HUES48 (cell line): ENCODE results near the gene NIPAL3.
"Not testable (repeated sequence)": the region's sequence is repeated elsewhere in the genome, so short reads cannot be mapped to it uniquely, and the experiment has no call there.

Experiments used
- H3K27ac ChIP-seq: one replicate; pipeline ENCODE4 v1.7.0; 2013; ENCODE audit warnings: low read depth, low read length, inconsistent platforms
- H3K27me3 ChIP-seq: 2 replicates; pipeline ENCODE4 v1.6.1; 2013; ENCODE audit warnings: mild to moderate bottlenecking, low read length; ENCODE audit not compliant: control insufficient read depth, insufficient read depth
- H3K36me3 ChIP-seq: 2 replicates; pipeline ENCODE4 v1.6.1; 2013; ENCODE audit warnings: low read length; ENCODE audit not compliant: control insufficient read depth, insufficient read depth
- H3K4me1 ChIP-seq: 2 replicates; pipeline ENCODE4 v1.6.1; 2013; ENCODE audit warnings: mild to moderate bottlenecking, low read length; ENCODE audit not compliant: control insufficient read depth, insufficient read depth
- H3K4me3 ChIP-seq: 2 replicates; pipeline ENCODE4 v1.5.1; 2013; ENCODE audit warnings: mild to moderate bottlenecking, low read depth, low read length
- H3K9ac ChIP-seq: 2 replicates; pipeline ENCODE4 v1.6.1; 2013; ENCODE audit warnings: mild to moderate bottlenecking, low read depth, low read length, moderate library complexity
- H3K9me3 ChIP-seq: 2 replicates; pipeline ENCODE4 v1.6.1; 2013; ENCODE audit warnings: low read length; ENCODE audit not compliant: control insufficient read depth, insufficient read depth

The NIPAL3 gene

DNA sequence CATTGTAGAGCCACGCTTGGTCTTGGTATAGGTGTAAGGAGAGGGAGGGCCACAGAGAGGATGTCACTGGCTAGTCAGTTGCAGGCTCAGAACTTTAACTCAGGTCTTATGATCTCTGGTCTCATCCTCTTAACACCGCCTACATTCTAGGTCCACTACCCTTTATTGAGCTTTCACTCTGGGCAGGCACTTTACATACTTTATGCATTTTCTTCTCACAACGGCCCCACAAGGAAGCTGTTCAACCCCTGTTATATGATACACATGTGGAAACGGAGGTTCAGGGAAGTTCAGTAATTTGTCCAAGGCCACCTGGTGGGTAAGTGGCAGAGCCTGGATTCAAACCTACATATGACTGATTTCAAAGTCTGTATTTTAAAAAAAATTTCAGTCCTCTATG lies 61.7 kb downstream of the NIPAL3 start:
- Histone ChIP-seq H3K36me3 (no peaks in the 10 kb centered on the region), H3K27me3 (no peaks in the 10 kb centered on the region), H3K9ac (no peak overlapping the region), H3K9me3 (no peaks in the 10 kb centered on the region), H3K4me1 (peaks cover 8% of the 10 kb centered on the region), H3K4me3 (no peak overlapping the region), H3K27ac (no peak overlapping the region)

DNA sequence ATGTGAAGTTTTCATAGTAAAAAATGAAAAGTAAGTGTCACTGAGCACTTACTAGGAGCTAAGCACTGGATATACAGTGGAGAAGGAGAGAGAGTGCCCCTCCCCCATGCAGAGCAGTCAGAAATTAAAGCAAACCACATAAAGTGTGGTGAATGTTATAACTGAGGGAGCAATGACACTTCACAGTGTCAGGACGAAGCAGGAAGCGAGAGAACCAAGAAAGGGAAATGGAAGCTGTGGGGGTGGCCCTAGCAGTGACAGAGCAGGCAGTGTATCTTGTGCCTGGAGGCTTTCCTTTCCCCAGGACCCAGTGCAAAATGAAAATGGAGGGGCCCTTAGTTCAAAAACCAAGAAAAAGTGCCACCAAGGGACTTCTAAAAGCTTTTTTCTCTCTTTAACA lies 65.5 kb downstream of the NIPAL3 start:
- H3K9me3 ChIP-seq: no peaks in the 10 kb centered on the region
- no peaks in the 10 kb centered on the region for H3K27me3 ChIP-seq
- H3K4me3 ChIP-seq: no peak overlapping the region
- peaks cover 8% of the 10 kb centered on the region for H3K4me1 ChIP-seq
- H3K36me3 ChIP-seq: no peaks in the 10 kb centered on the region
- peak overlapping the region; percentile 21 for H3K27ac ChIP-seq
- H3K9ac ChIP-seq: no peak overlapping the region

DNA sequence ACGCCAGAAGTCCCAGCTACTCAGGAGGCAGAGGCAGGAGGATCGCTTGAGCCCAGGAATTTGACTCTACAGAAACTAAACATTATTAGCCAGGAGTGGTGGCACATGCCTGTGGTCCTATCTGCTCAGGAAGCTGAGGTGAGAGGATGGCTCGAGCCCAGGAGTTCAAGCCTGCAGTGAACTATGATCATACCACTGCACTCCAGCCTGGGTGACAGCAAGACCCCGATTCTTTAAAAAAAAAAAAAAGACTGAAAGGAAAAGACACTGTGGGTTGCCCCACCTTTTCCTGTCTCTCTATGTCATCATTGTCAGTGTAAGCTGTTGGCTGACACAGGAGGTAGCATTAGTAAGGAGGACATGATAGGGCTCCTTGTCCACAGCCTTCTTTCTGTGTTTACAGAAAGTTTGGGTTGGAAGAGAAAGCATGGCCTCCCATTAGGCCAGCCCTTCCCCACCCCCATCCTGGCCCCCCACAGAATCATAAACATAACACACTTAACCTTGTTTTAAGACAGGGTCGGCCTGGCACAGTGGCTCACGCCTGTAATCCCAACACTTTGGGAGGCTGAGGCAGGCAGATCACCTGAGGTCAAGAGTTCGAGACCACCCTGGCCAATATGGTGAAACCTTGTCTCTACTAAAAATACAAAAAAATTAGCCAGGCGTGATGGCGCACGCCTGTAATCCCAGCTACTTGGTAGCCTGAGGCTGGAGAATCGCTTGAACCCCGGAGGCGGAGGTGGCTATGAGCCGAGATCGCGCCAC lies 66.4 kb downstream of the NIPAL3 start:
- no peaks in the 10 kb centered on the region for H3K27me3 ChIP-seq
- H3K4me1 ChIP-seq: peaks cover 8% of the 10 kb centered on the region
- peak overlapping the region; percentile 18 for H3K27ac ChIP-seq
- H3K36me3 ChIP-seq: no peaks in the 10 kb centered on the region
- H3K4me3 ChIP-seq: no peak overlapping the region
- no peaks in the 10 kb centered on the region for H3K9me3 ChIP-seq
- no peak overlapping the region for H3K9ac ChIP-seq

DNA sequence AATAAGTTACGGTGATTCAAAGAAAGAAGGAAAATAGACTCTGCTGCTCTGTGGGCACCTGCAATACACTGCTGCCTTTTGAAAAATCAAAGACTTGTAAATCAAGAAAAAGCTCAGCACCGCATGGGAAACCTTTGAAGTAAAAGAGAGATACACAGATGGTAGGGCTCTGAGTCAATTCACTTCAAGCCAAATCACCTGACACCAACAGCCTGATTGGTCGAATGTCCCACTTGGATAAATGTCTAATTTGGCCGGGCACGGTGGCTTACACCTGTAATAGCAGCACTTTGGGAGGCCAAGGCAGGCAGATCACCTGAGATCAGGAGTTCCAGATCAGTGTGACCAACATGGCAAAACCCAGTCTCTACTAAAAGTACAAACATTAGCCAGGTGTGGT lies 67.8 kb downstream of the NIPAL3 start:
- peaks cover 8% of the 10 kb centered on the region for H3K4me1 ChIP-seq

DNA sequence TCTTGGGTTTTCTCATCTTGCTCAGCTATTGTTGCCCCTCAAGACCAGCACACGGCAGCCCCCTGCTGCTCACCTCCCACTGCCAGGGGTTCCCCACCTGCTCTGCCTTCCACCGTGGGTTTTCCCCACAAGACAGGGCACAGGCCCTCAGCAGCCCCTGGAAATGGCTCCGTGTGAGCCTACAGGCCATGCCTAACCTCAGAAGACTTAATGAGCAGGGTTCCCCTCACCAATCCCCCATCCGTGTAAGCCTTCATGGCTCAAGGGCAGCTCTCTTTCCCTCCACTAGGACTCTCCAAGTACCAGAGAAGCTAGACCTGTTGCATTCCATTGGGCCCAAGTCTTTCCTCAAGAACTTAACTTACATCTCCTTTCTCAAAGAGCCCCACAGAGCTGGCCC lies 68.6 kb downstream of the NIPAL3 start:
- Histone ChIP-seq H3K4me1 (peaks cover 8% of the 10 kb centered on the region), H3K9ac (no peak overlapping the region), H3K36me3 (no peaks in the 10 kb centered on the region), H3K4me3 (no peak overlapping the region), H3K9me3 (peaks cover 3% of the 10 kb centered on the region; the same call in 1 of the 2 replicates), H3K27me3 (no peaks in the 10 kb centered on the region), H3K27ac (no peak overlapping the region)

More for the DNA sequence above, 67.8 kb downstream of the NIPAL3 start:
- H3K4me3 ChIP-seq: no peak overlapping the region
- no peak overlapping the region for H3K27ac ChIP-seq
- H3K9ac ChIP-seq: no peak overlapping the region
- no peaks in the 10 kb centered on the region for H3K27me3 ChIP-seq
- no peaks in the 10 kb centered on the region for H3K36me3 ChIP-seq
- H3K9me3 ChIP-seq: no peaks in the 10 kb centered on the region

DNA sequence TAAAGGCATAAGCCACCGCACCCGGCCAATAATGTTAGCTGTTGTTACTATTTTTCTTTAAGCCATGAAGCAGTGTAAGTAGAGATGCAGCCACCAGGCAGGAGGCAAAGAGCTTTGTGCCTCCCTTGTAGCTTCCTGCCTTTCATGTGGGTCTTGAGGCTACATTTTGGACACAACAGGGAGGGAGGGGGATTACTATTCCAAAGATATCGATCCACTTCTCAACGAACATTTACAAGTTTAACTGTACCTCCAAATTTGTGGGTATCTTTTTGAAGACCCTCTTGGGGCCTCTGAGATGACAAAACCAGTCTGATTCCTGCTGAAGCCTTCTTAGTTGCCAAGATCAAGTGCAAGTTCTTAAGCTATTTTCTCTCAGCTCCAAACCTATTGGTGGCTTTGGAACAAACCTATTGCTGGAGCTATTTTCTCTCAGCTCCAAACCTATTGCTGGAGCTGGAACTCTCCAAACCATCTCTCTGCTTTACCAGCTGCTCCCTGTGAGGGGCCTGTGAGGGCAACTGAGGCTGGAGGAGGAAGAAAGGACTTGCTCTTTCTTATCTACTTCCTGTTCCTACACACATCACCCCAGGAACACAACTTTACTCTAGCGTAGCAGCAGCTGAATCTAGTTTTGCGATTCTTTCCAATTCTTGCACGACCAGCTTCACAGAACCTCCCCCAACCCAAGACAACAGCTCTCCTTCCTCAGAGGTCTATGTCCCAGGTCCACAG lies 70.9 kb downstream of the NIPAL3 start:
- H3K9ac ChIP-seq: no peak overlapping the region
- H3K27ac ChIP-seq: no peak overlapping the region
- H3K36me3 ChIP-seq: no peaks in the 10 kb centered on the region
- no peak overlapping the region for H3K4me3 ChIP-seq
- no peaks in the 10 kb centered on the region for H3K27me3 ChIP-seq
- H3K9me3 ChIP-seq: peaks cover 19% of the 10 kb centered on the region
- H3K4me1 ChIP-seq: peaks cover 1% of the 10 kb centered on the region; the same call in 1 of the 2 replicates

DNA sequence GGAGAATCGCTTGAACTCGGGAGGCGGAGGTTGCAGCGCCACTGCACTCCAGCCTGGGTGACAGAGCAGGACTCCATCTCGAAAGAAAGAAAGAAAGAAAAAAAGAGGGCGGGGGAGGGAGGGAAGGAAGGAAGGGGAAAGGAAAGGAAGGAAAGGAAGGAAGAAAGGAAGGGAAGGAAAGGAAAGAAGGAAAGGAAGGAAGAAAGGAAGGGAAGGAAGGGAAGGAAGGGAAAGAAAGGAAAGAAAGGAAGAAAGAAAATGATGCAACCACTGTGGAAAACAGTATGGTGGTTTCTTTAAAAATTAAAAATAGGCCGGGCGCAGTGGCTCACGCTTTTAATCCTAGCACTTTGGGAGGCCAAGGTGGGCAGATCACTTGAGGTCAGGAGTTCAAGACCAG lies 71.9 kb downstream of the NIPAL3 start:
- H3K27me3 ChIP-seq: no peaks in the 10 kb centered on the region
- no peak overlapping the region for H3K9ac ChIP-seq

DNA sequence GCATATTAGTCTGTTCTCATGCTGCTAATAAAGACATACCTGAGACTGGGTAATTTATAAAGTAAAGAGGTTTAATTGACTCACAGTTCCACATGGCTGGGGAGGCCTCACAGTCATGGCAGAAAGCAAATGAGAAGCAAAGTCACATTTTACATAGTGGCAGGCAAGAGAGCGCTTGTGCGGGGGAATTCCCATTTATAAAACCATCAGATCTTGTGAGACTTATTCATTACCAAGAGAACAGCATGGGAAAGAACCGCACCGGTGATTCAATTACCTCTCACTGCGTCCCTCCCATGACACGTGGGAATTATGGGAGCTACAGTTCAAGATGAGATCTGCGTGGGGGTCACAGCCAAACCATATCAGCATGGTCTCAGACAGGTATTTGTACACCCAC lies 72.6 kb downstream of the NIPAL3 start:
- not testable (repeated sequence) for H3K9ac ChIP-seq, H3K36me3 ChIP-seq, H3K27me3 ChIP-seq, H3K4me3 ChIP-seq, H3K4me1 ChIP-seq, H3K27ac ChIP-seq
- peaks cover 19% of the 10 kb centered on the region for H3K9me3 ChIP-seq

More for the DNA sequence above, 71.9 kb downstream of the NIPAL3 start:
- Histone ChIP-seq H3K4me1 (no peaks in the 10 kb centered on the region), H3K27ac (no peak overlapping the region), H3K36me3 (no peaks in the 10 kb centered on the region), H3K4me3 (no peak overlapping the region), H3K9me3 (peaks cover 19% of the 10 kb centered on the region)

DNA sequence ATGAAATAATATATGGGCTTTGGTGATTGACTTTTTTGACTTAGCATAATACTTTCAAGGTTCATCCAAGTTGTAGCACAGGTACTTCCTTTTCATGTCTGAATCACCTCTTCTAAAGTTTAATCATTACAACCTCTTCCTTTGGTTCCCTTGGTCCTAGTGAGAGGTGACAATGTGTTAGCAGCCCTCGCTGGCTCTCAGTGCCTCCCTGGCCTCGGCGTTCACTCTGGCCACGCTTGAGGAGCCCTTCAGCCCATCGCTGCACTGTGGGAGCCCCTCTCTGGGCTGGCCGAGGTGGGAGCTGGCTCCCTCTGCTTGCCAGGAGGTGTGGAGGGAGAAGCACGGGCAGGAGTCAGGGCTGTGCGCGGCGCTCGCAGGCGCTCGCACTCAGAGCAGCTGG lies 74.1 kb downstream of the NIPAL3 start:
- Histone ChIP-seq H3K27ac (no peak overlapping the region), H3K4me1 (no peaks in the 10 kb centered on the region), H3K9me3 (peaks cover 19% of the 10 kb centered on the region), H3K27me3 (no peaks in the 10 kb centered on the region), H3K4me3 (no peak overlapping the region), H3K36me3 (no peaks in the 10 kb centered on the region), H3K9ac (no peak overlapping the region)

DNA sequence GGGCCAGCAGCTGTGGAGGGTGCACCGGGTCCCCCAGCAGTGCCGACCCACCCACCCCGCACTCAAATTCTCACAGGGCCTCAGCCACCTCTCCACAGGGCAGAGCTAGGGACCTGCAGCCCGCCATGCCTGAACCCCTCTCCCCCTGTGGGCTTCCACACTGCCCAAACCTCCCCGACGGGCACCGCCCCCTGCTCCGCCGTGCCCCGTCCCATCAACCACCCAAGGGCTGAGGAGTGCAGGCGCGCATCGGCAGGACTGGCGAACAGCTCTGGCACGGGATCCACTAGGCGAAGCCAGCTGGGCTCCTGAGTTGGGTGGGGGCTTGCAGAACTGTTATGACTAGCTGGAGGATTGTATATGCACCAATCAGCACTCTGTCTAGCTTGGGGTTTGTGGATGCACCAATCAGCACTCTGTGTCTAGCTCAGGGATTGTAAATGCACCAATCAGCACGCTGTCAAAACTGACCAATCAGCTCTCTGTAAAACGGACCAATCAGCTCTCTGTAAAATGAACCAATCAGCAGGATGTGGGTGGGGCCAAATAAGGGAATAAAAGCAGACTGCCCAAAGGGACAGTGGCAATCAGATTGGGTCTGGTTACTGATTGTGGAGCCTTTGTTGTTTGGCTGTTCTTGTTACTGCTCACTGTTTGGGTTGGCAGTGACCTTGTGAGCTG lies 74.6 kb downstream of the NIPAL3 start:
- no peaks in the 10 kb centered on the region for H3K4me1 ChIP-seq
- no peaks in the 10 kb centered on the region for H3K36me3 ChIP-seq
- no peak overlapping the region for H3K27ac ChIP-seq
- no peak overlapping the region for H3K9ac ChIP-seq
- H3K4me3 ChIP-seq: no peak overlapping the region
- H3K9me3 ChIP-seq: peaks cover 19% of the 10 kb centered on the region
- H3K27me3 ChIP-seq: no peaks in the 10 kb centered on the region
